D721Med (cell line): ENCODE data around the gene CLVS2.

Experiments used
- DNase-seq: peaks from one replicate; pipeline ENCODE4 v3.0.0; 2011; ENCODE audit warnings: low spot score; ENCODE audit not compliant: insufficient read length
- FAIRE-seq: peaks from 2 replicates; lab custom pipeline; 2011; peaks lifted over from hg19 to GRCh38; lab: Jason Lieb, UNC
- TF ChIP-seq, protein P1 (sequence below): IDR thresholded peaks from 2 replicates; pipeline ENCODE4 v1.5.1; 2012; ENCODE audit warnings: mild to moderate bottlenecking, control low read depth; ENCODE audit not compliant: insufficient read depth; ENCODE audit errors: missing control alignments

CLVS2 gene, protein sequence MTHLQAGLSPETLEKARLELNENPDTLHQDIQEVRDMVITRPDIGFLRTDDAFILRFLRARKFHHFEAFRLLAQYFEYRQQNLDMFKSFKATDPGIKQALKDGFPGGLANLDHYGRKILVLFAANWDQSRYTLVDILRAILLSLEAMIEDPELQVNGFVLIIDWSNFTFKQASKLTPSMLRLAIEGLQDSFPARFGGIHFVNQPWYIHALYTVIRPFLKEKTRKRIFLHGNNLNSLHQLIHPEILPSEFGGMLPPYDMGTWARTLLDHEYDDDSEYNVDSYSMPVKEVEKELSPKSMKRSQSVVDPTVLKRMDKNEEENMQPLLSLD

DNA sequence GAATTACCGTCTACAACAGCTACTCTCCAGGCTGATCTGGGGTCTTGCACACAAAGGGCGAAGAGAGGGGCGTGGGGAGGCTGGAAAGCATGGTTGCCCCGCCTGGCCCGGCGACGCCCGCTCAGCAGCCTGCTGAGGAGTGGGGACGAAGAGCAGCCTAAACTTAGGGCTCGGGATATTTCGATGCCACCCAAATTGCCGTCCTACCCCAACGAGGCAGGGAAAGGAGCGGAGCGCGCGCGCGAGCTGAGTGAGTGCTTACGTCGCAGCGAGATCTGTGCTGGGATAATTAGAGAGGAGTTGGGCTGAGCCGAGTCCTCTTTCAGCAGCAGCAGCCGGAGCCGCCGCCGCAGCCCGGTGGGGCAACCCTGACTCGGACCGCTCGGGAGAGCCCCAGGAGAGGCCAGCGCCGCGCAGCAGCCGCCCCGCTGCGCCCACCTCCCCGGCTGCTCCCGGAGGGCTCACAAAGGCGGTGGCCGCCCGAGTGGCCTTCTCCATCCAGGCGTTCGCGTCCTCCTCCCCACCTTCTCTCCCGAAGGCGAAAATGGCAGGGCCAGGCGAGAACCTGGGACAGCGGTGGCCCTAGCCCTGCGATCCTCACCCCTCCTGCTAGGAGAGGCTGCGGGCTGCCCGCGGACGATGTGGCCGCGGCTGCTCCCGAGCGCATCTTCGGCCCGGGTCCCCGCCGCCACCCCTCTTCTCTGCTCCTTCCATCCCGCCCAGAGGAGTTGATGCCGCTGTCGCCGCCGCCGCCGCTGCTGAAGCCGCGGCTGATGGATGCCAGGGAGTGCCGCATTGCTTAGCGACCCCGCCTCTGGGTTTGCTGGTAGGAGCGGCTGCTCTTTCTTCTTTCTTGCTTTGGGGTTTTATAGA is at the start of gene CLVS2:
Gene CLVS2, plus strand, starts transcription at position 315 of the 873 bp plus-strand sequence. CDS start 1,543 bp downstream, outside the sequence.
- DNase-seq (peak; percentile 28), FAIRE-seq (no peak)
- TF ChIP-seq, protein P1, sequence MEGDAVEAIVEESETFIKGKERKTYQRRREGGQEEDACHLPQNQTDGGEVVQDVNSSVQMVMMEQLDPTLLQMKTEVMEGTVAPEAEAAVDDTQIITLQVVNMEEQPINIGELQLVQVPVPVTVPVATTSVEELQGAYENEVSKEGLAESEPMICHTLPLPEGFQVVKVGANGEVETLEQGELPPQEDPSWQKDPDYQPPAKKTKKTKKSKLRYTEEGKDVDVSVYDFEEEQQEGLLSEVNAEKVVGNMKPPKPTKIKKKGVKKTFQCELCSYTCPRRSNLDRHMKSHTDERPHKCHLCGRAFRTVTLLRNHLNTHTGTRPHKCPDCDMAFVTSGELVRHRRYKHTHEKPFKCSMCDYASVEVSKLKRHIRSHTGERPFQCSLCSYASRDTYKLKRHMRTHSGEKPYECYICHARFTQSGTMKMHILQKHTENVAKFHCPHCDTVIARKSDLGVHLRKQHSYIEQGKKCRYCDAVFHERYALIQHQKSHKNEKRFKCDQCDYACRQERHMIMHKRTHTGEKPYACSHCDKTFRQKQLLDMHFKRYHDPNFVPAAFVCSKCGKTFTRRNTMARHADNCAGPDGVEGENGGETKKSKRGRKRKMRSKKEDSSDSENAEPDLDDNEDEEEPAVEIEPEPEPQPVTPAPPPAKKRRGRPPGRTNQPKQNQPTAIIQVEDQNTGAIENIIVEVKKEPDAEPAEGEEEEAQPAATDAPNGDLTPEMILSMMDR = no peak

DNA sequence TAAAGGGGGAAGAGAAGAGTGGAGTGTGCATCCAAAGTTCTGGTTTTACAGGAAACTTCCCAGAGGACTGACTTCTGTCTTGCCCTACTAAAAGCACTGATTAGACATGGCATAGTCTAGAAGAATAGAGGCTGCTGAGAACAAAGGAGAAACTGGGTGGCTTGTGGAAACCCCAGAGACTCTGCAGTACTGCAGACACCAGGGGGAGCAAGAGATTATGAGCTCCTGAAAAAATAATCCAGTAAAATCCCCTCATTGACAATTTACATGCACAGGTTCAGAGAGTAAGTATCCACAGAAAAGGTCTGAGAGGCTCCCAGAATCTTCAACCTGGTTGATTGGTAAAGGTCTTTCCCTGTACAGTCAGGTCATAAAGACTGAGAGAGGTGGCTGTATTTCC is 48.7 kb upstream of the CLVS2 start:
- DNase-seq = peak; percentile 29
- TF ChIP-seq, protein P1 = peak; percentile 25
- FAIRE-seq = peak; percentile 29

DNA sequence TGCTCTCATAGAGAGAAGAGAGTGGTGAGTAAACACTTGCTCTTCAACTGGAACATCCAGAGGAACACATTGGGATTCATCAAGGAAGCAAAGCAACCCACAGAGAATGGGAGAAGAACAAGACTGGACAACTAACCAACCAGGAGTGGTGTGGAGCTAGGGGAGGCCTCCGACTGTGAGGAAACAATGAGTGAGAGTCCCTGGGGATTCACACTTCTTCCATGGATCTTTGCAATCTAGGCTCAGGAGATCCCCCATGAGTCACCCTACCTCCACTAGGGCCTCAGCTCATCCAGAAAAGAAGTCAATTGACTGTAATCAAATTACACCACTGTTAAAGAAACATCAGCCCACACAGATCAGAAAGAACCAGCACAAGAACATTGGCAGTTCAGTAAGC is 42.3 kb upstream of the CLVS2 start:
- TF ChIP-seq, protein P1 = no peak
- DNase-seq (no peak), FAIRE-seq (no peak)

DNA sequence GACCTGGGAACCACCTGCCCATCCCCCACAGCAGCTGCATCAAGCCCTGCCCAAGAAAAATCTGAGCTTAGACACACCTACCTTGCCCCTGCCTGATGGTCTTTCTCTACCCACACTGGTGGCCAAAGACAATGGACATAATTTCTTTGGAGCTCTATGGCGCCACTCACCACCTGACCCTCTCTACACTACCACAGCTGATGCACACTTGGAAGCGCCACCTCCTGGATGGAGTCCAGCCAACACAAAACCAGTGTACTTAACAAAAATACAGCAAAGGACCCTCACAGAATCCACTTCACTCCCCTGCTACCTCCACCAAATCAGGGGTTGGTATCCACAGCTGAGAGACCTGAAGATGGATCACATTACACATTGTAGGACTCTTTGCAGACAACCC is 39.7 kb upstream of the CLVS2 start:
- TF ChIP-seq, protein P1 = no peak
- FAIRE-seq = no peak
- no peak for DNase-seq

DNA sequence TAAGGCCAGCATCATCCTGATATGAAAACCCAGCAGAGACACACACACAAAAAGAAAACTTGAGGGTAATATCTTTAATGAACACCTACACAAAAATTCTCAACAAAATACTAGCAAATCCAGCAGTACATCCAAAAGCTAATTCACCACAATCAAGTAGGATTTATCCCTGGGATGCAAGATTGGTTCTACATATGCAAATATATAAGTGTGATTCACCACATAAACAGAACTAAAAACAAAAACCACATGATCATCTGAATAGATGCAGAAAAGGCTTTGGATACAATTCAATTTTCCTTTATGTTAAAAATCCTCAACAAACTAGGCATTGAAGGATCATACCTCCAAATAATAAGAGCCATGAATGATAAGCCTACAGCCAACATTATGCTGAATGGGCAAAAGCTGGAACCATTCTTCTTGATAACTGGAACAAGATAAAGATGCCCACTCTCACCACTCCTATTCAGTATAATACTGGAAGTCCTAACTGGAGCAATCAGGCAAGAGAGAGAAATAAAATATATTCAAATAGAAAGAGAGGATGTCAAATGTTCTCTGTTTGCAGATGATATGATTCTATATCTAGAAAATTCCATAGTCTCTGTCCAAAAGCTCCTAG is 33.9 kb upstream of the CLVS2 start:
- TF ChIP-seq, protein P1 = no peak
- DNase-seq (no peak), FAIRE-seq (no peak)

DNA sequence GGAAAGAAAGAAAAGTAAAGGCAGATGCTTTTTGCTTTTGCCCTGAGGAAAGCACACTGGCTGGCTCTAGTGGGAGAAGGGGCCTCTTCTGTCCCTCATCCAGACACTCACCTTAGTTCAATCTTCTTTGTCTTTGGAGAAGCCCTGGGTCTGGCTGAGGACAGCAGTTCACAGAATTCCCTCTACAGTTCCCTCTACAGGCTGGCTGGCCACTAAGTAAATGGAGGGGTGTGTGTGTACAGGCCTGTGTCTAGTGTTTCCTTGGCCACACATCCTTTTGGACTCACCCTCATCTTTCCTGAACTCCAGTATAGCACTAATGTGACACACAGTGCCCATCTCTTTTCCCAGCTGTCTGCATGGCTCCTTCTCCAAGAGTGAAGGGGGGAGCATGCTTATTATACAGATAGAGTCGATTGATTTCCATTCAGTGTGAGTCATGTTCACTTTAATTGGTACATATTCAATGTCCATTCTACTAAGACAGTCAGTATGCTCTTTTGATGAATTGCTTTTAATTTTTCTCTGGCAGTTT is 26.0 kb upstream of the CLVS2 start:
- DNase-seq (no peak), FAIRE-seq (no peak)
- TF ChIP-seq, protein P1 = no peak
